ENCODE data around the gene ZNF467.

ZNF467 gene

GRCh38 chr7:149748076-149748874, 25.1 kb downstream of the ZNF467 start:
- no peak for TF ChIP-seq CTCF (IDR thresholded peaks at IDR 0.05; ENCODE audit: control extremely low read depth, extremely low read depth, low read depth, missing control alignments)
- no peak for DNase-seq (ENCODE audit: extremely low spot score)
- CTCF ChIA-PET, result interaction anchor here (0.8 to 12.6 kb wide), 6 partner anchors 11 to 124 kb away, joined by 3 to 251 read pairs (median 4); no protein-coding TSS in a partner anchor
- POLR2A ChIA-PET, result interaction anchor here (0.7 kb wide), 1 partner anchor 14 kb away, joined by 5 read pairs; no protein-coding TSS in a partner anchor

DNA sequence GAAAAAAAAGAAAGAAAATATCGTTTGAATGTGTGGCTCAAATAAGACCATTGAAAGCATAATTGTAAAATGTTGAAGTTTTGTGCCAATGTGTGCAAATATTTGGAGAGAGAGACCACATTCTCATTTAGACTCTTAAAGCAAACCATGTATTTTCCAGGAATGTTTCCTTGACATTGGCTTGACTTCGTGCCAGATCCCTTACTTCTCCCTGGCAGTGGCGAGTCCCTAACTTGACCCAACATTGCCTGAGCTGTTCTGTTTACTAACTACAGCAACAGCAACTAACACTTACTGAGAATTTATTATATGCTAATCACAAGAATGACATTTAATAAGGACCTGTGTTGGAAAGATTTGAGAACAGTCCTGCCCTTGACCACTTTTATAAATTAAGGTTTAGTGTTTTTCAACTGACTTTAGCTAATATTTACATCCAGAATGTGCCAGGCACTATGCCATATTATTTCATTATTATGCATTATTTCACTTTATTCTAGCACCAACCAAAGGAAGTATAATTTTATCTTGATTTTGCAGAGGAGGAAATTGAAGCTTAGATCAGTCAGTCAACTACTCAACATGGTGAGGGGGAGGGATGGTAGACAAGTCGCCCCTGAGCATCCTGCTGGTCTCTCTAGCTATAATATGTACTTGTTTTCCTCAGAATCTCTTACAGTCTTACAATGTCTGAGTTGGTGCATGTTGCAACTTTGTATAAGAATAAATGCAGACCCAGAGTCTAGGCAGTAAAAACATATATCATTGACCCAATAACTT, 29.7 kb downstream of the ZNF467 start:
- POLR2A ChIA-PET, result no interaction called here
- no peak for TF ChIP-seq CTCF (IDR thresholded peaks at IDR 0.05; ENCODE audit: control extremely low read depth, extremely low read depth, low read depth, missing control alignments)
- CTCF ChIA-PET, result interaction anchor here (0.8 to 12.6 kb wide), 7 partner anchors 10 to 83 kb away, joined by 3 to 251 read pairs (median 4); no protein-coding TSS in a partner anchor
- no peak for DNase-seq (ENCODE audit: extremely low spot score)

DNA sequence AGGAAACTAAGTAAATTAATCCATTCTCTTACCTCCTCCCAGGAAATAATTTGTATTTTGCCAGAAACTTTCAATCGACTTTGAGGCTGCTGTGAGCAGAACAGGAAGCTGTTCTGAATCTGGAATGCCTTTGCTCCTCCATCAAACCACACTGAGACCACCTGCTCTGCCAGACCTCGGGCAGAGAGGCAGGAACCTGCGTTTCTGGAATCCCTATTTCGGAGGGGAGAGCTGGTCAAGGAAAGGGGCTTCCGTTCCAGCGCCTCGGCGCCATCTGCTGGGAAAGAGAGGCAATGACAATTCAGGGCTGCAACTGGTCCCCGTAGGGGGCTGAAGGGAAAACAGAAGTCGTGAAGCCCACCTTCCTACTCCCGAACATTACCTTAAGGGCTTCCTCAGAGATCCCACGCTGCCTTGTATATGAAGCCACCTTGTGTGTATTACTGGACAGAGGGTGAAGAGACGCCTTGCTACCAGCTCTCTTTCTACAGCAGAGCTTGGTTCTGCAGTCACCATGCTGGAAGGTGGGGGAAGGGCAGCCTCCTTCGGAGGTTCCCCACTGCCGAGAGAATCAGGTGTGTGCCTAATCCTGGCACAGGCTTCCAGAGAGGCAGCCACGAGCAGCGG, 31.2 kb downstream of the ZNF467 start:
- peak; percentile 86 for DNase-seq (ENCODE audit: extremely low spot score)
- POLR2A ChIA-PET, result interaction anchor here (1.0 kb wide), 1 partner anchor 79 kb away, joined by 5 read pairs; no protein-coding TSS in a partner anchor

GRCh38 chr7:149741629-149742028, 31.8 kb downstream of the ZNF467 start:
- no peak for DNase-seq (ENCODE audit: extremely low spot score)
- no peak for TF ChIP-seq CTCF (IDR thresholded peaks at IDR 0.05; ENCODE audit: control extremely low read depth, extremely low read depth, low read depth, missing control alignments)
- ChIA-PET POLR2A (interaction anchor here (1.0 kb wide), 1 partner anchor 79 kb away, joined by 5 read pairs; no protein-coding TSS in a partner anchor), CTCF (interaction anchor here (0.7 to 12.6 kb wide), 47 partner anchors 10 to 988 kb away, joined by 3 to 251 read pairs (median 4); a partner anchor contains a TSS)

More for the DNA sequence above, 31.2 kb downstream of the ZNF467 start:
- CTCF ChIA-PET, result interaction anchor here (0.7 to 12.6 kb wide), 48 partner anchors 9 to 988 kb away, joined by 3 to 251 read pairs (median 4); a partner anchor contains a TSS
- TF ChIP-seq CTCF (IDR thresholded peaks at IDR 0.05; ENCODE audit: control extremely low read depth, extremely low read depth, low read depth, missing control alignments), result peak; percentile 96

DNA sequence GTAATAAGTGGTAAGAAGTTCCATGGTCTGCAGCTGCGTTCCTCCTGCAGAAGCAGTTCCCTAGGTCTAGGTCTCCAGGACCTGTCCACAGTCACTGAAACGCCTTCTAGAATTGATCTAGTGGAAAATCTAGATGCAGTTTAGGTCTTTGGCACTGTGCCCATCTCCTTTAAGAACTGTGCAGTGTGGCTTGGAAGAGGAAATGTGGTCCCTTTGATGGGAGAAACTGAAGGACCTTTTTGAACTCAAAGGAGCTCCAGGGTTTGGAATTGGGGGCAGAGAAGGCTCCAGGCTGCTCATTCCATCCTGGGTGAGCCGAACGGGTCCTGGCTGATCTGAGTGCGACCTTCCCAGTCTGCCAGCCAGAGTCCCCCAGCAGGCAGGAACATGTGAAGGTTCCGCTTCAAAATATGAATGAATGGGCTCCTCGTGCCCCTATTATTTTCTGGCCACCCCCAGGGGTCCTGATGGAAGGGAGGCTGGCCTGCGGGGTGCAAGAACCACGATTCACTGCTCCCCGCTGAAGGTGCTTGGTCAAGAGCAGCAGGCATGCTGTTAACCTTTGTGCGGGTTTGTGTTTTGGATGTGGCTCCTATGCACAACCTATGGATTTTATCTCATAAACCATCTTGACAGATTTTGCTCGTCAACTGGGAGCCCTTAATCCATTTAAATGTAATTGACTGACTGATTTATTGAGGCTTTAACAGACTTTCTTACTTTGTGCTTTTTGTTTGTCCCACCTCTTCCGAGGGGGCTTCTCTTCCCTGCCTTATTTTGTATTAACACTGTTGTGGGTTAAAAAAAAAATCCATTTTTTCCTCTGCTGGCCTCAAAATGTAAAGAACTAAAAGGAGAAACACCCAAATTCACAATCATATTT, 36.7 kb downstream of the ZNF467 start:
- POLR2A ChIA-PET, result no interaction called here
- no peak for TF ChIP-seq CTCF (IDR thresholded peaks at IDR 0.05; ENCODE audit: control extremely low read depth, extremely low read depth, low read depth, missing control alignments)
- DNase-seq (ENCODE audit: extremely low spot score), result no peak
- CTCF ChIA-PET, result interaction anchor here (1.6 to 12.6 kb wide), 2 partner anchors 13 to 76 kb away, joined by 3 to 251 read pairs; no protein-coding TSS in a partner anchor
